IMR-90 (cell line): ENCODE measurements around the gene NKD1. TPM values are rescaled to one million over a fixed set of nuclear protein-coding genes. Genes with fewer than 3 reads are reported as not detected.

ENCODE experiments used
- ATAC-seq: fragments of 200-7000 bp; cut with Tn5 transposase; 2 replicates; pipeline ENCODE4 v1.9.1; 2020; ENCODE audit warnings: low read depth, mild to moderate bottlenecking, moderate library complexity
- BruUV-seq: library from RNA; stranded (reverse); fragments of 400-500 nt; replicated peaks from 2 replicates; lab custom pipeline; 2021; lab: Mats Ljungman, UMichigan
- CTCF ChIA-PET: fragments of 300-600 bp; formaldehyde crosslinking; extraction: SDS; loops from one replicate; lab custom pipeline; 2021; ENCODE audit warnings: antibody characterized with exemption; lab: Yijun Ruan, JAX
- POLR2A ChIA-PET: fragments of 300-600 bp; sonication (Branson Sonifier 250); formaldehyde crosslinking; loops from one replicate; lab custom pipeline; 2022; ENCODE audit warnings: antibody characterized with exemption; ENCODE audit not compliant: unreplicated experiment; lab: Charles Lee
- DNase-seq: peaks from one replicate; pipeline ENCODE4 v3.0.0; 2013
- H2AFZ ChIP-seq: replicated peaks from 2 replicates; pipeline ENCODE3; 2013; ENCODE audit warnings: low read length, mild to moderate bottlenecking; ENCODE audit not compliant: poor library complexity
- H2AK5ac ChIP-seq: 2 replicates; pipeline ENCODE4 v1.6.1; 2013; ENCODE audit warnings: low read depth, low read length, inconsistent platforms
- H2AK9ac ChIP-seq: replicated peaks from 2 replicates; pipeline ENCODE3; 2013; ENCODE audit warnings: mild to moderate bottlenecking, low read depth, low read length, moderate library complexity; ENCODE audit not compliant: poor library complexity
- H2BK120ac ChIP-seq: 2 replicates; pipeline ENCODE4 v1.6.1; 2013; ENCODE audit warnings: low read depth, low read length, inconsistent platforms
- H2BK15ac ChIP-seq: 3 replicates; pipeline ENCODE4 v1.6.1; 2013; ENCODE audit warnings: low read depth, low read length, inconsistent platforms
- H2BK20ac ChIP-seq: 2 replicates; pipeline ENCODE4 v1.6.1; 2013; ENCODE audit warnings: low read depth, mild to moderate bottlenecking, inconsistent platforms, low read length, moderate library complexity
- H2BK5ac ChIP-seq: 2 replicates; pipeline ENCODE4 v1.6.1; 2013; ENCODE audit warnings: mild to moderate bottlenecking, low read depth, low read length, inconsistent platforms; ENCODE audit not compliant: poor library complexity, severe bottlenecking
- H3K14ac ChIP-seq: replicated peaks from 2 replicates; pipeline ENCODE4 v1.6.1; 2013; ENCODE audit warnings: low read depth, low read length, inconsistent platforms
- H3K18ac ChIP-seq: 2 replicates; pipeline ENCODE4 v1.6.1; 2013; ENCODE audit warnings: low read depth, low read length, control low read depth
- H3K23ac ChIP-seq: 2 replicates; pipeline ENCODE4 v1.6.1; 2013; ENCODE audit warnings: low read depth, low read length, inconsistent platforms
- H3K27ac ChIP-seq: 2 replicates; pipeline ENCODE4 v1.5.1; 2013; ENCODE audit warnings: mild to moderate bottlenecking, control low read depth, low read length; ENCODE audit not compliant: insufficient read depth
- H3K27me3 ChIP-seq: 2 replicates; pipeline ENCODE4 v1.6.1; 2013; ENCODE audit warnings: low read length; ENCODE audit not compliant: control insufficient read depth, insufficient read depth
- H3K36me3 ChIP-seq: 2 replicates; pipeline ENCODE4 v1.6.1; 2013; ENCODE audit warnings: low read length, mixed read lengths; ENCODE audit not compliant: control insufficient read depth, insufficient read depth
- H3K4ac ChIP-seq: 2 replicates; pipeline ENCODE4 v1.6.1; 2013; ENCODE audit warnings: low read depth, low read length, inconsistent platforms
- H3K4me1 ChIP-seq: 2 replicates; pipeline ENCODE4 v1.6.1; 2013; ENCODE audit warnings: low read length, mixed read lengths; ENCODE audit not compliant: control insufficient read depth, insufficient read depth
- H3K4me2 ChIP-seq: 2 replicates; pipeline ENCODE4 v1.6.1; 2013; ENCODE audit warnings: low read depth, mild to moderate bottlenecking, control low read depth, low read length, moderate library complexity
- H3K4me3 ChIP-seq: 2 replicates; pipeline ENCODE4 v1.5.1; 2013; ENCODE audit warnings: low read depth, mild to moderate bottlenecking, control low read depth, low read length, moderate library complexity; ENCODE audit not compliant: insufficient read depth
- H3K56ac ChIP-seq: 2 replicates; pipeline ENCODE4 v1.6.1; 2013; ENCODE audit warnings: low read length, inconsistent platforms; ENCODE audit not compliant: insufficient read depth; ENCODE audit errors: extremely low read depth
- H3K79me1 ChIP-seq, 2 experiments: 2 replicates each; pipeline ENCODE4 v1.6.1; 2013; ENCODE audit warnings: low read length in 2 of 2, inconsistent platforms in 1 of 2, low read depth in 1 of 2
- H3K9ac ChIP-seq: 2 replicates; pipeline ENCODE4 v1.6.1; 2013; ENCODE audit warnings: low read depth, low read length, control low read depth
- H3K9me1 ChIP-seq: 2 replicates; pipeline ENCODE4 v1.6.1; 2013; ENCODE audit warnings: low read length, inconsistent platforms; ENCODE audit not compliant: insufficient read depth
- H3K9me3 ChIP-seq: 2 replicates; pipeline ENCODE4 v1.6.1; 2013; ENCODE audit warnings: low read length; ENCODE audit not compliant: control insufficient read depth, insufficient read depth
- H4K20me1 ChIP-seq: 2 replicates; pipeline ENCODE4 v1.6.1; 2013; ENCODE audit warnings: low read length, inconsistent platforms; ENCODE audit not compliant: insufficient read depth
- H4K5ac ChIP-seq: 2 replicates; pipeline ENCODE4 v1.6.1; 2013; ENCODE audit warnings: mild to moderate bottlenecking, low read depth, low read length, control low read depth
- H4K8ac ChIP-seq, 2 experiments: 2 replicates each; pipeline ENCODE4 v1.6.1; 2013; ENCODE audit warnings: low read depth in 2 of 2, low read length in 2 of 2, control low read depth in 1 of 2, inconsistent platforms in 1 of 2
- H4K91ac ChIP-seq: 2 replicates; pipeline ENCODE4 v1.6.1; 2013; ENCODE audit warnings: low read depth, low read length, inconsistent platforms; ENCODE audit not compliant: insufficient read depth
- BHLHE40 ChIP-seq: fragments of 150-350 bp; IDR thresholded peaks from 2 replicates; pipeline ENCODE4 v1.6.1; 2016; ENCODE audit warnings: mild to moderate bottlenecking, low read depth, low read length
- CEBPB ChIP-seq: IDR thresholded peaks from 2 replicates; pipeline ENCODE4 v1.6.1; 2012; ENCODE audit warnings: low read depth, low read length, improper control_type of control experiment
- CTCF ChIP-seq: conservative IDR thresholded peaks from 2 replicates; pipeline ENCODE4 v1.5.1; 2012; ENCODE audit warnings: mild to moderate bottlenecking, low read depth, low read length, improper control_type of control experiment
- MAFK ChIP-seq: IDR thresholded peaks from 2 replicates; pipeline ENCODE4 v1.6.1; 2012; ENCODE audit warnings: low read depth, low read length, improper control_type of control experiment
- MAZ ChIP-seq: IDR thresholded peaks from 2 replicates; pipeline ENCODE4 v1.6.1; 2012; ENCODE audit warnings: low read depth, mild to moderate bottlenecking, low read length, improper control_type of control experiment, moderate library complexity, borderline replicate concordance
- RAD21 ChIP-seq: IDR thresholded peaks from 2 replicates; pipeline ENCODE4 v1.6.1; 2012; ENCODE audit warnings: low read length, improper control_type of control experiment
- SMC3 ChIP-seq: fragments of 150-350 bp; IDR thresholded peaks from 2 replicates; pipeline ENCODE4 v1.6.1; 2016; ENCODE audit warnings: low read depth, mild to moderate bottlenecking, antibody characterized with exemption, low read length, moderate library complexity
- WGBS, 2 experiments: methylation state at CpG; one replicate each; pipeline versions ENCODE4 v1.1.5 to v1.1.7; 2013; ENCODE audit warnings: missing lambda C conversion rate in 2 of 2; ENCODE audit not compliant: insufficient read length in 1 of 2; ENCODE audit errors: extremely low coverage in 2 of 2; 5-methylcytosine and 5-hydroxymethylcytosine counted together
- dilution Hi-C: fragments of 300-500 bp; cut with HindIII; formaldehyde crosslinking; loops from one replicate; pipeline ENCODE4 v1.14.3; 2018; ENCODE audit warnings: low sequenced_read_pairs; ENCODE audit not compliant: unreplicated experiment
- in situ Hi-C: fragments of 300-500 bp; cut with MboI; formaldehyde crosslinking; loops from 3 replicates; pipeline ENCODE4 v1.14.3; 2019; ENCODE audit warnings: low sequenced_read_pairs, inconsistent platforms, mixed read lengths
- intact Hi-C: fragments of 100-400 bp; cut with micrococcal nuclease; formaldehyde crosslinking; loops from 2 replicates; pipeline ENCODE4 v1.10.0; 2022
- polyA plus RNA-seq, 3 experiments: library from polyadenylated mRNA; depleted of rRNA; stranded (reverse); fragments of >200 nt; gene quantifications; 2 replicates each; pipeline ENCODE4 v1.2.3, GENCODE V29; 2012; ENCODE audit warnings: low replicate concordance in 1 of 3
- total RNA-seq: library from RNA; depleted of rRNA; stranded (reverse); fragments of >200 nt; gene quantifications from 2 replicates; pipeline ENCODE4 v1.2.3, GENCODE V29; 2012

The NKD1 gene
- total and polyA plus RNA-seq, 2 of the 4 experiments (the other 2 are of a cell fraction): not detected

- ChIA-PET CTCF (no interaction called here), POLR2A (no interaction called here)
- no peaks in the 10 kb centered on the region for H3K9me1 ChIP-seq
- no peak for TF ChIP-seq MAZ
- TF ChIP-seq CEBPB: no peak
- TF ChIP-seq SMC3: no peak
- TF ChIP-seq CTCF: no peak
- no peak for TF ChIP-seq RAD21
- TF ChIP-seq BHLHE40: no peak
- TF ChIP-seq MAFK: no peak
- no peak overlapping the region for H3K4me3 ChIP-seq
- no peak overlapping the region for H3K4me2 ChIP-seq
- no peak overlapping the region for H2AK9ac ChIP-seq
- no peaks in the 10 kb centered on the region for H3K79me1 ChIP-seq
- no peak overlapping the region for H2BK5ac ChIP-seq
- no peak overlapping the region for H4K8ac ChIP-seq
- H3K23ac ChIP-seq: no peak overlapping the region
- no peak overlapping the region for H2AFZ ChIP-seq
- no peak overlapping the region for H2BK15ac ChIP-seq
- H3K9me3 ChIP-seq: no peaks in the 10 kb centered on the region
- no TSS peak for BruUV-seq
- no peak overlapping the region for H2BK120ac ChIP-seq
- H4K91ac ChIP-seq: no peak overlapping the region
- no peaks in the 10 kb centered on the region for H4K20me1 ChIP-seq
- no peaks in the 10 kb centered on the region for H3K36me3 ChIP-seq
- H3K27ac ChIP-seq: no peak overlapping the region
- no peak overlapping the region for H2BK20ac ChIP-seq
- H3K27me3 ChIP-seq: peaks cover 9% of the 10 kb centered on the region; the same call in 1 of the 2 replicates
- DNase-seq (no peak), ATAC-seq (no peak)
- no peak overlapping the region for H2AK5ac ChIP-seq
- no peak overlapping the region for H3K4ac ChIP-seq
- H3K56ac ChIP-seq: no peak overlapping the region
- no peaks in the 10 kb centered on the region for H3K4me1 ChIP-seq
- H3K9ac ChIP-seq: no peak overlapping the region
- dilution Hi-C loops (no loop called here), in situ Hi-C loops (no loop called here), intact Hi-C loops (no loop called here)
- WGBS, 2 experiments: no CpG with 5 or more reads among the region's 4 CpGs
- no peak overlapping the region for H3K14ac ChIP-seq
- H4K5ac ChIP-seq: no peak overlapping the region
- no peak overlapping the region for H3K18ac ChIP-seq
These were observed 59.3 kb downstream of the NKD1 start for GRCh38 chr16:50607447-50607846.
